ENCODE results near the gene CLBA1. TPM values are rescaled to one million over a fixed set of nuclear protein-coding genes. Genes with fewer than 3 reads are reported as not detected.
A peak's percentile ranks its signal among the peaks of the same experiment; 100 is the strongest.

The CLBA1 gene
- total and polyA plus RNA-seq, 9 of the 15 experiments (the other 6 are each of a cell fraction or from before 2014, with no cell fraction given), result 0.04 to 3.9 (median 2.6) TPM

- no peaks in the 10 kb centered on the region for H3K9me1 ChIP-seq (ENCODE audit: control insufficient read depth, insufficient read depth, low read length)
- peak; percentile 28 for TF ChIP-seq NFYB (IDR thresholded peaks at IDR 0.05; ENCODE audit: extremely low read depth, insufficient read length)
- TF ChIP-seq L3MBTL2 (IDR thresholded peaks at IDR 0.05), result peak; percentile 41
- TF ChIP-seq ZNF121 (CRISPR knock-in tag; conservative IDR thresholded peaks at IDR 0.05), result peak; percentile 55
- TF ChIP-seq TAF15 (IDR thresholded peaks at IDR 0.05; ENCODE audit: low read depth, low read length), result no peak
- TF ChIP-seq MEIS2 (IDR thresholded peaks at IDR 0.05; ENCODE audit: partially characterized antibody), result no peak
- peak; percentile 22; the same call in 1 of the 2 replicates for TF ChIP-seq MGA (IDR thresholded peaks at IDR 0.05)
- no peak for ATAC-seq
- no peaks in the 10 kb centered on the region for H3K4me1 ChIP-seq (replicated peaks in 1 of 2; ENCODE audit: control insufficient read depth in 2 of 2, insufficient read depth in 2 of 2, low read length in 2 of 2)
- H3K36me3 ChIP-seq (ENCODE audit: control insufficient read depth, insufficient read depth, low read length), result no peaks in the 10 kb centered on the region
- H3K27ac ChIP-seq (ENCODE audit: extremely low read depth, low read depth, low read length), result no peak overlapping the region
- no peak for DNase-seq (ENCODE audit: extremely low read depth in 1 of 4, low spot score in 3 of 4)
- no peak overlapping the region for H3K4me3 ChIP-seq
- intact Hi-C loops (cut with micrococcal nuclease), result no loop called here
- ChIA-PET POLR2A (interaction anchor here (0.8 to 1.2 kb wide), 3 partner anchors 9 to 24 kb away, joined by 3 read pairs; no protein-coding TSS in a partner anchor), CTCF (ENCODE audit: low intra/inter-chr PET ratio) (no interaction called here)
- H3K79me2 ChIP-seq (ENCODE audit: control insufficient read depth, insufficient read depth, low read length), result no peaks in the 10 kb centered on the region
- in situ Hi-C loops (cut with MboI), result no loop called here
- H3K9me3 ChIP-seq (replicated peaks; ENCODE audit: control insufficient read depth, insufficient read depth, low read depth, low read length), result no peaks in the 10 kb centered on the region
- H3K27me3 ChIP-seq (ENCODE audit: control insufficient read depth in 2 of 2, insufficient read depth in 2 of 2, low read length in 2 of 2), result no peaks in the 10 kb centered on the region
- WGBS (ENCODE audit: insufficient coverage, low coverage, missing lambda C conversion rate), result 38% methylated on average over 11 of the region's 12 CpGs
- H4K20me1 ChIP-seq (replicated peaks; ENCODE audit: control insufficient read depth, insufficient read depth, low read length), result no peaks in the 10 kb centered on the region
- FAIRE-seq, result no peak
- no peak overlapping the region for H3K4me2 ChIP-seq (ENCODE audit: insufficient read depth, low read length)
- peak overlapping the region; percentile 52; the same call in 1 of the 2 replicates for H2AFZ ChIP-seq (ENCODE audit: low read depth, low read length)
- no peak overlapping the region for H3K9ac ChIP-seq (ENCODE audit: insufficient read depth in 1 of 2, low read depth in 2 of 2, low read length in 2 of 2)
- BruUV-seq (replicated peaks), result no TSS peak
These were observed 42.8 kb downstream of the CLBA1 start for GRCh38 chr14:105028251-105028927.

All from K562 (cell line).